Retina (tissue), 1 donor: ENCODE data around the gene SPAG6.
"Not testable (repeated sequence)": the region's sequence is repeated elsewhere in the genome, so short reads cannot be mapped to it uniquely, and the experiment has no call there.

Source experiments
- DNase-seq: peaks from one replicate; pipeline ENCODE4 v3.0.0-alpha.2; 2016

SPAG6 gene

DNA sequence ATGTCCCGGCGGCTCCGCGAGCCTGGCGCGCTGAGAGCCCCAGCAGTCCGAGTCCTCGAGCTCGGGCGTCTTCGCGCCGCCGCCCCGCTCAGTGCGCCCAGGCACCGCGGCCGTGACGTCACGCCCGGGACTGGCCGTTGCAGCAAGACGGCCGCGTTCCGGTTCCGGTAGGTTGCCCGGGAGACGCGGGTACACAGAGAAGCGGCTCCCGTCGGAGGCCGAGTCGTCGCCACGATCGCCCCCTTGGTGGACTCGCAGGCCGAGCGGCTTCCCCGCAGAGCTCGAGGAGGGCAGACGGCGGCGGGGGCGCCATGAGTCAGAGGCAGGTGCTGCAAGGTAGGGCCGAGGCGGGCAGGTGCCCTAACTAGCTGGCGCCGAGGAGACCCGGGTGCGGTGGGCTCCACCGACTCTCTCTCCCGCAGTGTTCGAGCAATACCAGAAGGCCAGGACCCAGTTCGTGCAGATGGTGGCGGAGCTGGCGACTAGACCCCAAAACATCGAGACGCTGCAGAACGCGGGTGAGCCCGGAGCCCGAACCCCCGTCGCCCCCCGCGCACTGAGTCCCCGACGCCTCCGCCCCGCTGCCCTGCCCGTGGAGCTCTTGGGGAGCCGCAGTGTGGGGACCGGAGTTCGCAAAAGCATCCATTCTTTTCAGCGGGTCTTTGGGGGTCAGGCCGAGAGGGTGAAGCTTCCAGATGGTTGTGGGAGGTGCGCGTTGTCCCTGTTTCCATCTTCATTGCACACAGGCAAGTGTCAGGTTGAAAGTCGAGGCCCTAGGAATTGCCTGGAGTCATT lies at the start of gene SPAG6:
Gene SPAG6 (plus strand): TSS at position 196 of the 795 bp plus-strand sequence. CDS start 116 bp downstream, at position 312.
- peak; percentile 81 for DNase-seq

DNA sequence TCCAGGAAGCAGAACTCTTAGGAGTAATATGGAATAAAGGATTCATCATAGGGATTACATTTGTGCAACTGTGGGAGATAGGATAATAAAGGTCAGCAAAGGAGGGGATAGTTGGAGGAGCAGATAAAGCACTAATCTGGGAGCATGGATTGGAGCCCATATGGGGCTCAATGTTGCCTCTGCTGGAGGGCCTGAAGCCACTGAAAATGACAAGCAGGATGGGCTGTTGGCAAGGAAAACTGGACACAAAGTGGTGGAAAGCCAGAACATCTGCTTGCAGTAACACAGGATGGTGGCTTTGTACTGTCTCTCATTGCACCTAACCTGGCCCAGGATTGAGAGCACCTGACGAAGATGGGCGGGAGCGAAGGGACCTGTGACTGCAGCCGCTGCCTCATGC lies 44.1 kb upstream of the SPAG6 start:
- no peak for DNase-seq

DNA sequence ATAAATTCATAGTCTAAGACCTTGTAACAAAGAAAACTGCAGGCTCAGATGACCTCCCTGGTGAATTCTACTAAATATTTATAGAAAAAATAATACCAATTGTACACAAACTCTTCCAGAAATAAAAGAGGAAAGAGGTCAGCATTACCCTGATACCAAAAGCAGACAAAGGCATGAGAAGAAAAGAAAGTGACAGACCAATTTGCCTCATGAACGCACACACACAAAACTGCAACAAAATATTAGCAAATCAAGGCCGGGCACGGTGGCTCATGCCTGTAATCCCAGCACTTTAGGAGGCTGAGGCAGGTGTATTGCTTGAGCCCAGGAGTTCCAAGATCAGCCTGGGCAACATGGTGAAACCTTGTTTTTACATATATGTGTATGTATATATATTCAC lies 41.8 kb upstream of the SPAG6 start:
- DNase-seq, result peak; percentile 65

DNA sequence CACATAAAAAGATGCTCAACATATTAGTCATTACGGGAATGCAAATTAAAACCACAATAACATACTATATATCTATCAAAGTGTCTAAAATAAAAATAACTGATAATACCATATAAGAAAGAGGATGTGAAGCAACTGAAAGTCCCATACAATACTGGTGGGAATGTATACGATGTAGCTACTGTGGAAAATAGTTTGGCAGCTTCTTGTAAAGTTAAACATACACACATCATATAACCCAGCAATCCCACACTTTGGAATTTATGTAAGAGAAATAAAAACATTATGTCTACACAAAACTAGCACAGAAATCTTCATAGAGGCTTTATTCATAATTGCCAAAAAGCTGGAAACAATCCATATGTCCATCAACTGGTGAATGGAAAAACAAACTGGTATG lies 39.6 kb upstream of the SPAG6 start:
- DNase-seq, result no peak

DNA sequence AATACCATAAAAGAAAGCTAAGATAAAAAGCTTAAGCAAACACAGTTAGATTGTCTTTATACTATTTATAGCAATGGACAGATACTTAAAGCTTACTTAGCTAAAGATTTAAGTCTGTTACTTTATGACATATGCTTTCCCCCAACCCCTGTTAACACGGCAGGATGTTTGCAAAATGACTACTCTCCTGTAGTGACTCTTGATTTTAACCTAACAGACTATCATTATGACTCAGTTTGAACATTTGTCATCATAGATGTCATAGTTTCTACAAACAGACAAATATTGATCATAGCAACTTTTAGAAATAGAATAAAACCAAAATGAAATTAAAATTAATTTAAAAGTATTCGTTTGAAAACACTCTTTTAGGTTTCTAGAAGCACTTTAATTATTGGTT lies 36.9 kb upstream of the SPAG6 start:
- DNase-seq, result no peak

DNA sequence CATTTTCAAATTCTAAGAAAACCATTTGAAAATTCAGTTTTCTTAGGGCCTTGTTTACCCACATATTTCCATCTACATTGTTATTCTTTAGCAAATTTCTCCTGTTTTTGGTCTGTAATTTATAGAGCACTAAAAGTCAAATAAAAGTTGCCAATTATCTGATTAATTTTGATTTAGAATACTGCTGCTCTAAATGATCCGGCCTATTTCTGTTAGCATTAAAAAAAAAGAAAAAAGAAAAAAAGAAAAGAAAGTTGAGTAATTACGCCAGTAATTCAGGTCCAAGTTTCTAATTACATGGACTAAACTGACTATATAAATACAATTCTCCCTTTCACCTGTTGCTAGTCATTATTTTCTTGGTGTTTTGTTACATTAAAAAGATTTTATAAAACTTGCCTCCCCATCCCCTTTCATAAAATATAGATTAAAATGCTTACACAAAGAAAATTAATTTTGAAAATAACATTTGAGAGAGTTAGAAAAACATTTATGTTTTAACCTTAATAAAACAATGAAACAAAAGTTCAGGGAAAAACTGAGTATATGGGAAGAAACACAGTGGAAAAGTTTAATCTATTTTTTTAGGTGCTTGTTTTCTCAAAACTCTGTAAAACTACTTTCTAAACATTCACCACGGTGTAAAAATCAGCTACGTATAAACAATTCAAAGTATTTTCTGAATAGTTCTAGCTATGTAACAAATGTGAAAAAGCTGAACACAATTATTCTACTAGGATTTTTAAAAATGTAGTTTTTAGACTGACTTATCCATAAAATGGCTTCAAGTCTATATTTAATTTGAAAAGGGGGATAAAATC lies 35.9 kb upstream of the SPAG6 start:
- no peak for DNase-seq

DNA sequence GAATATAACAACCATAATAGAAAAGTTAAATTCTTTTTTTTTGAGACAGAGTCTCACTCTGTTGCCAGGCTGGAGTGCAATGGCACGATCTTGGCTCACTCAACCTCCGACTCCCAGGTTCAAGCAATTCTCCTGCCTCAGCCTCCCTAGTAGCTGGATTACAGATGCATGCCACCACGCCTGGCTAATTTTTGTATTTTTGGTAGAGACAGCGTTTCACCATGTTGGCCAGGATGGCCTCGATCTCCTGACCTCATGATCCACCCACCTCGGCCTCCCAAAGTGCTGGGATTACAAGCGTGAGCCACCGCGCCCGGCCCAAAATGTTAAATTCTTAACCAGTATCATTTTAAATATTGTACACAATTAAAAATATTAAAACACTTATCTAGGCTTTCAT lies 35.3 kb upstream of the SPAG6 start:
- not testable (repeated sequence) for DNase-seq

DNA sequence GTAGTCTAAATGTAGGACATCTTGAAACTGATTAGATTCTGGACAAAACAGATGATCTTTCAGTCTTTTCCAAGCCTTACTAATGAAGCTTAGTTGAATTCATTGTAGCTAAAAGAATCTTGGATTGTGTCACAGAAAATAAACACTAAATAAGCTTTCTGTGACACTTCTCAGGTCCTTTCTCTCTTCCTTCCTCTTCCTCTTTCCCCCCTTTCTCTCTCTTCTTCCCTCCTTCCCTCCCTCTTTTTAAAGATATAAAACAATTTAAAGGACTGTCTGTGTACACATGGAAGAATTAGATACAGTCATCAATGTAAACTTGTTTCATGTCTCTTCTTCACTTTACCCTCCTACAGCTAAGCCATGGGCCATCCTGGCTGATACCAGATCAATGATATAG lies 34.4 kb upstream of the SPAG6 start:
- no peak for DNase-seq

DNA sequence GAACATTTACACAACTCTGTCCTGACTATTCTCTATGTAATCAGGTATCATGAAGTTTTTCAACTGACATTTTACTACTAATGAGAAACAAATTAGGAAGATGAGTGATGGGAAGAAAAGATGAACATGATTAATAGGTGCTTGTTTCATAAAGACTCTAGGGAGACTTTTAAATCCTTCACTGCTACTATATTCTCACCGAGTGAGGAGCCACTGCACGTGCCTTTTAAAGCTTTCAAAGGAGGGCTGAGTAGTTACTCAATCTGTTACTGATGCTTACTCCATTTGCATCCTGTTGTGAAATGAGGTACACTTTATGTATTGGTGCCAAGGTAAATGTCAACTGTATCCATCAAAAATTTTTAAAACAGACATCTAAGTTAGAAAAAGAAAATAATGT lies 30.4 kb upstream of the SPAG6 start:
- DNase-seq, result no peak

DNA sequence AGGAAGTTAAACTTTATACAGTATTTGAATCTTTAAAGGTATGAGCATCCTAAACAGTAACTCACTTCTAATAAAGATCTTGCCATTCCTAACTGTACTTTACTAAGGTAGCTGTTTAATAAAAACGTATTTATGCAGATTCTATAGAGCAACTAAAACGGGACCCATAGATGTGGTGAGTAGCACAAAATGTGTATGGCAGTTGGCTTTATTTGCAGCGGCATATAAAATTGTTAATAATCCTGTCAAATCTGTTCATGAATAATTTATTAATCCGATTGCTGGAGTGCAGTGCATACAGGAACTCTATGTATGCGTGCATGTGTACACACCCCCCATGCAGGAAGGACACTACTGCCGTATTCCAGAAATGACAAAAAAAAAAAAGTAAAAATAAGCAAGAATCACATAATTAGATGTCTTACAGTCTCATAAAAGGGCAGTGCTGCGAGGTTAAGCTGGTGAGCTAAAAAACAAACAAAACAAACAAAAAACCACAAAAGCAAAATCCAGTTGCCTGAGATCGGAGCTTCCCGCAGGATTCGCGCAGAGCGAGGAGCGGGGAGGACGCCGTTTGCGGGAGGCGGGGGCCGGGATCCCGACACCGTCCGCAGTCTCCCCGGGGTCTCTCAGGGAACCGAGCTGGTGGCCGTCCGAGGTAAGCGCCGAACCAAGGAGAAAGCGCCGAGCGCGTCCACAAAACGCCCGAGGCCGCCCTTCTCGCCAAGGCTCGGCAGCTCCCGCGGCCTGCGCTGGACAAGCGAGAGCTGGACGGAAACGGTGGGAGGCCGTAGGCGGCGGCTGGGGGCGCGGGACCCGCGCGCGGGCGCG lies 29.6 kb upstream of the SPAG6 start:
- peak; percentile 92 for DNase-seq

DNA sequence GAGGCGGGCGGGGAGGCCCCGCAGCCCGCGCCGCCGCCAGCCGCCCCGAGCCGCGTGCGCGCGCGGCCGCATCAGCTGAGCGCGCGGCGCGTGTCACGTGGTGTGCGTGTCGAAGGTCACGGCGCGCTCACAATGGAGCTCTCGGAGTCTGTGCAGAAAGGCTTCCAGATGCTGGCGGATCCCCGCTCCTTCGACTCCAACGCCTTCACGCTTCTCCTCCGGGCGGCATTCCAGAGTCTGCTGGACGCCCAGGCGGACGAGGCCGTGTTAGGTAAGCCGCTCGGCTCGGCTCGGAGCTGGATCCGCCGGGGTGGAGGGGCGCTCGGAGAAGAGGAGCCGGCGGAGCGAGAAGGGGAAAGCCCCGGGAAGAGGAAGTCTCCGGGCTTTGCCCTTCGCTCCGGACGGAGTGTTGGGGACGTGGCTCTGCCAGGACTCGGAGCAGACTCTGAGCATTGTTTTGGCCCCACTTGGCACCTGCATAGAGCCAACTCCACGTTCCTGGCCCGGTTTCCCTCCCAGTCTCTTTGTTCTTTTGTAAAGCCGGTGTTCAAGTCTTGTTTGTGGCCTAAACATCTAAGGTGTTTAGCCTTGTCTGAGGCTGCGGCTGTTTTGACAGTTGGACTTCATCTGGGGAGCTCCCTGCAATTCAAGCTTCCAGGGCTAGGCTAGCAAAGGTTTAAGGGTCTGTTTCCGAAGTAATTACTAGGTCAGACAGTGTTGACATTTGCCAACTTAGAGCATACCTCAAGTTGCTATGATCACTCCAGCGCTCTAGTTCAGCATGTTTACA lies 28.8 kb upstream of the SPAG6 start, which contains the start of gene COMMD3:
Gene COMMD3 (plus strand): TSS at position 103 of the 790 bp plus-strand sequence. CDS start 30 bp downstream, at position 133.
- peak; percentile 96 for DNase-seq

DNA sequence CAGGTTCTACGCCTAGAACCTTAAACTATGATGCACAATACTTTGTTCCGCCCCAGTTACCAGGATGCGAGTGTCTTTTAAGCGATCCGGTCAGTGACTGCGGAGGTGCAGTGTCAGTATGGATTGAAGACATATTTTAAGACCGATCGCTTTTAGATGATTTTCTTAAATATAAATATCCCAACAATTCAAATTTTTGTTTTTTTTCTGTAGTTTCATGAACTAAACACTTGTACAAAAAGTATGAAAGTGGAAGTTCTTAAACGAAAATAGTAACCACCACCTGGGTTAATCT lies 28.3 kb upstream of the SPAG6 start:
- DNase-seq, result no peak

DNA sequence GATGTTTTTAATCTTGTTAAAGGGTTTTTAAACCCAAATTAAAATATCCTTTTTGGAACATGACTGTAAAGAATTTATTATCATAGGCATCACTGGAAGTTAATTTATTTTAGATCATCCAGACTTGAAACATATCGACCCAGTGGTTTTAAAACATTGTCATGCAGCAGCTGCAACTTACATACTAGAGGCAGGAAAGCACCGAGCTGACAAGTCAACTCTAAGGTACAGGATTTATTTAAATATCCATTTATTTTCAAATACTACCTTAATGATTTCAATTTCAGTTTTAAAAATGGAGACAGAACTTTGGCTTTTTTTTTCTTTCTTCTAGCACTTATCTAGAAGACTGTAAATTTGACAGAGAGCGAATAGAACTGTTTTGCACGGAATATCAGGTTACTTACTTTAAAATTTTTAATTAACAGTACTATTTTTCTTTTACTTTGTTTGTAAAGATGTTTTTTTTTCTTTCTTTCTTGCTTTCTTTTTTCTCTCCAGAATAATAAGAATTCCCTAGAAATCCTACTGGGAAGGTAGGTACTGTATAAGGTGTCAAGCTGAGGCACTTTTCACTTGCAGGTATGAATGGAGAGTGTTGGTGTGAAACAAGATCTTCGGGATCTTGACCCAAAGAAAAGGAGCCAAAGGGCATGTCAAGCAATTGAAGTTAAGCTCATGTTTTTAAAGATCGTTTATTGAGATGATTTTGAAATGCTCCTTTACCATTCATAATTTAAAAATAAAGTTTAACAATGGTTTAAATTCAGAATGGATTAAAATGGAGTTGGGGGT lies 27.3 kb upstream of the SPAG6 start:
- no peak for DNase-seq

DNA sequence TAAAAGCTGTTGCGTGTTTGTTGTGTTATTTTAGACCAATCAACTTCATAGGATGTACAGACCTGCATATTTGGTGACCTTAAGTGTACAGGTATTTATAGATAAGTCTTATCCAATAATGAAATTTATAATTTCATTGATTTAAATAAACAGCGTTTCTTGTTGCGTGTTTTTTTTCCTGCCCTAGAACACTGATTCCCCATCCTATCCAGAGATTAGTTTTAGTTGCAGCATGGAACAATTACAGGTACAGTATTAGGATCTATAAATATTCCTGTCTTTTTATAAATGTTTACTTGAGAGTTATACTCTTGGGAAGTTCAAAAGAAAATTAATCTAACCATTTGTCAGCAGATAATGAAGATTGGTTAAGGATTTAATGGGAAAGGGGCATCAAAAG lies 26.5 kb upstream of the SPAG6 start:
- no peak for DNase-seq

DNA sequence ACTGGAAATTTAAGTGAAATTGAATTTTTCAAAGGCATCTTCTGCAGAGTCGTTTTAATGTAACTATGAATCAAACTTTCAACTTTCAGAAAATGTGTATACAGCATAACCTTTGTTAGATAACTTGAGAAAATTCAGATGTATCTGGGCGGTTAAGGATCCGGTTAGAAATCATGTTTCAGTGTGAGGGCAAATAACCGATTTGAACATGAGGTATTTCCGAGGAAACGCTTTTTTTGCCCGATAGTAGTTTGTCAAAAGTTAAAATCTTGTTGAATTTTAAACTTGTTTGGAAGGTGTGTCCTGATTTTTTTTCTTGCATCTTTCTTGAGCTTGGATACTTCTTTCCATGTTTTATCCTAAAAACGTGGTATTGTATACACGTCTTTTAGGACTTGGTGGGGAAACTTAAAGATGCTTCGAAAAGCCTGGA lies 25.7 kb upstream of the SPAG6 start:
- peak; percentile 51 for DNase-seq

DNA sequence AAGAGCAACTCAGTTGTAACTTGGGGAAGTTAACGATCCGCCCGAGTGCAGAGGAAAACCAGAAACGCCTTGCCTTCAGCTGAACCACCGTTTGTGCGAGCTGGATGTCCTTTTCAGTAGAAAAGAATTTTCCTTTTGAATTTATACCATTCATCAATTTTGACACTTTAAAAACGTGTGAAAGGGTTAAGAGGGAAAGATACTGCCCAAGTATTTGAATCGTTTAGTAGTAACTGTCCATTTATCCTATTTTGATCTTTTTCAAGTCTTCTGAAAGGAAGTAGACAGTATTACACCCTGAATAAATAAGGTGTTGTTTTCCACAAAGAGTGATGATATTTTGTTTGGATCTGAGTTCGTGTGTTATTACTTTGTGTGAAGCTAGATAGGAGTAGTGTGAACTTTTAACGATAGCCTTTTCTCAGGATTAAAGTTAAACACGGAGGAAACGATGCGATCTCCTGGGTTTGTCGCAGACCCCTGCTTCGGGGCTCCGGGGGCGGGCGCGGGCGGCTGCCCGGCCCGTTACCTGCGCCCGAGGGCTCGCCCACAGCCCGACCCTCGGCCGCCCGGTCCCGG lies 25.2 kb upstream of the SPAG6 start:
- peak; percentile 45 for DNase-seq

DNA sequence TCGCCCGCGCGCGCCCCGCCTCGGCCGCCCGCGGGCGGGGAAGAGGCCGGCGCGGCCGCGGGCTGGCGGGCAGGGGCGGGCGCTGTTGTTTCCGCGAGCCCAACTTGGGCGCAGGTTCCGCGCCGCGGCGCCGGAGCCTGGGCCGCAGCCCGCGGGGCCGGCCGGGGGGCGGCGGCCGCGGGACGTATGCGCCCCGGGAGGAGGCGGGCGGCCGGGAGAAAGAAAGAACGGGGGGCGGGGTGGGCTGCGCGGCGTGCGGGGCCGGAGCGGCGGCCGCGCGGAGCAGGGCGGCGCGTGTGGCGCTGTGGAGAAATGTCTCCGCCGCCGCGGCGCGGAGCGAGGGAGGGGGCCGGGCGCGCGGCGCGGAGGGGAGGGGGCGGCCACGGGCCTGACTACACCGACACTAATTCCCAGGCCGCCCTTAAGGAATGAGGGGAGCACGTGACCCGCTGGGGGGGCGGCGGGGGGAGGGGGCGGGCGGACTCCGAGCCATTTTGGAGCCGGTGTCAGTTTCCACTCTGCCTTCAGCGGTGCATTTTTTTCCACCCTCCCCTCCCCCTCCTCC lies 24.6 kb upstream of the SPAG6 start, which contains the start of gene BMI1:
Gene BMI1 (plus strand): TSS at position 509 of the 565 bp plus-strand sequence. CDS start 5,351 bp downstream, outside the sequence.
- DNase-seq, result peak; percentile 16

DNA sequence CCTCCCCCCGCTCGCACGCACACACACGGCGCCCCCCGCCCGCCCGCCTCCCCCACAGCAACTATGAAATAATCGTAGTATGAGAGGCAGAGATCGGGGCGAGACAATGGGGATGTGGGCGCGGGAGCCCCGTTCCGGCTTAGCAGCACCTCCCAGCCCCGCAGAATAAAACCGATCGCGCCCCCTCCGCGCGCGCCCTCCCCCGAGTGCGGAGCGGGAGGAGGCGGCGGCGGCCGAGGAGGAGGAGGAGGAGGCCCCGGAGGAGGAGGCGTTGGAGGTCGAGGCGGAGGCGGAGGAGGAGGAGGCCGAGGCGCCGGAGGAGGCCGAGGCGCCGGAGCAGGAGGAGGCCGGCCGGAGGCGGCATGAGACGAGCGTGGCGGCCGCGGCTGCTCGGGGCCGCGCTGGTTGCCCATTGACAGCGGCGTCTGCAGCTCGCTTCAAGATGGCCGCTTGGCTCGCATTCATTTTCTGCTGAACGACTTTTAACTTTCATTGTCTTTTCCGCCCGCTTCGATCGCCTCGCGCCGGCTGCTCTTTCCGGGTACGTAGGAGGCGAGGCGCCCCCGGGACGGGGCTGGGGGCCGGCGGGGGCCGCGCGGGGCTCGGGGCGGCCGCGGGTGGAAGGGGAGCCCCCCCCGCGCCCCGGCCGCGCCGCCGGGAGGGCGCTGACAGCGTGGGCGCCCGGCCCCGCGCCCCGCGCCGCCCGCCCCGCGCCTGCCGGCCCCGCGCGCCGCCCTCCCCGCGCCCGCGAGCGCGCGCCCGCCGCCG lies 24.0 kb upstream of the SPAG6 start:
- DNase-seq, result peak; percentile 93

DNA sequence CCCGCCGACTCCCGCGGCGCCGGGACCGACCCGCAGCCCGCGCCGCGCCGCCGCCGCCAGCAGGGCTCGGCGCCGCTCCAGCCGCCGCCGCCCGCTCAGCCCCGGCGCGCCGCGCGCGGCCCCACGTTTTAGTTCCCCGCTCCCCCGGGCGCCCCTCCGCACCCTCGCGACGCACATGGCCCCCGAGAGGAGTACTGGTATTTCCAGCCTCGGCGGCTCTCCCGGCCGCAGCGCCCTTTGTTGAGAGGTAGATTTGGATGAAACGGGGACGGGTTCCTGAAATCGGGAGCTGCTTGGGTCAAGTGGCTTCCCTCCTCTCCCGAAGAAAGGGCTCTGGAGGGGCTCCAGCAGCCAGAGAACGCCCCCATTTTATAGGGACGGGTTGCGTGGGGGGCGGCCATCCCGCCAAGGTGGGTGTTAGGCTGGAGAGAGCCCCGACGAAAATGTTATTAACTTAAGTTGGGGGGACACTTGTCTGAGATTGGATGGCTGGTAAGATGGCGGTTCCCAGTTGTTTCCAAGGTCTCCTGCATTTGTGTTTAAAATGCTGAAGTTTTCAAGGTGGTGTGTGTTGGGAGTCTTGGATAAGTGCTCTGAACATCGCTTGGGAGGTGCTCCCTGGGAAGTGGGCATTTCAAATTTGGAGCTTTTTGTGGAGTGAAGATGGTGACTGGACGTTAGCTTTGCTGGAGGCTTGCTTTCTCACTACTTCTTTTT lies 23.2 kb upstream of the SPAG6 start:
- DNase-seq, result peak; percentile 76
